ENCODE results near the gene FOXP1.

The FOXP1 gene

GRCh38 chr3:71503525-71504249 lies 79.8 kb downstream of the FOXP1 start:
- DNase-seq = no peak

GRCh38 chr3:71502066-71502625 lies 81.4 kb downstream of the FOXP1 start:
- no peak for DNase-seq

GRCh38 chr3:71500696-71501095 lies 82.8 kb downstream of the FOXP1 start:
- DNase-seq = no peak

GRCh38 chr3:71499227-71499876 lies 84.2 kb downstream of the FOXP1 start:
- DNase-seq = no peak

GRCh38 chr3:71498543-71498942 lies 85.0 kb downstream of the FOXP1 start:
- DNase-seq = no peak

- no peak for DNase-seq
Measured at GRCh38 chr3:71497971-71498444, 85.5 kb downstream of the FOXP1 start.

GRCh38 chr3:71497367-71497897 lies 86.1 kb downstream of the FOXP1 start:
- no peak for DNase-seq

GRCh38 chr3:71495708-71496472 lies 87.6 kb downstream of the FOXP1 start:
- DNase-seq = no peak

- DNase-seq = no peak
Measured at GRCh38 chr3:71494212-71494611, 89.3 kb downstream of the FOXP1 start.

GRCh38 chr3:71492974-71493771 lies 90.4 kb downstream of the FOXP1 start:
- no peak for DNase-seq

GRCh38 chr3:71492566-71492965 lies 91.0 kb downstream of the FOXP1 start:
- DNase-seq = no peak

- no peak for DNase-seq
Measured at GRCh38 chr3:71491154-71491752, 92.3 kb downstream of the FOXP1 start.

- DNase-seq = no peak
Measured at GRCh38 chr3:71490692-71491091, 92.8 kb downstream of the FOXP1 start.

- no peak for DNase-seq
Measured at GRCh38 chr3:71489315-71489761, 94.2 kb downstream of the FOXP1 start.

- DNase-seq = no peak
Measured at GRCh38 chr3:71488882-71489281, 94.6 kb downstream of the FOXP1 start.

GRCh38 chr3:71488391-71488809 lies 95.1 kb downstream of the FOXP1 start:
- no peak for DNase-seq

GRCh38 chr3:71487418-71487817 lies 96.1 kb downstream of the FOXP1 start:
- no peak for DNase-seq

- no peak for DNase-seq
Measured at GRCh38 chr3:71486831-71487230, 96.7 kb downstream of the FOXP1 start.

GRCh38 chr3:71485896-71486295 lies 97.6 kb downstream of the FOXP1 start:
- DNase-seq = no peak

- no peak for DNase-seq
Measured at GRCh38 chr3:71484452-71484851, 99.1 kb downstream of the FOXP1 start.

- no peak for DNase-seq
Measured at GRCh38 chr3:71484047-71484446, 99.5 kb downstream of the FOXP1 start.

GRCh38 chr3:71482771-71483170 lies 100.8 kb downstream of the FOXP1 start:
- DNase-seq = no peak

Measured in cortex of kidney (tissue), 1 donor.